Breast epithelium (tissue), 4 donors: ENCODE measurements around the gene ITGB5. TPM values are rescaled to one million over a fixed set of nuclear protein-coding genes. Genes with fewer than 3 reads are reported as not detected.

Experiments
- DNase-seq, 2 donors: peaks; one replicate each; pipeline ENCODE4 v3.0.0-alpha.2; 2019; ENCODE audit warnings: low spot score in 2 of 2
- H3K27ac ChIP-seq, 2 donors: fragments of 200-600 bp; sonication (generic) in 1 of 2; one replicate each; pipeline ENCODE4 v1.5.1; 2016 to 2019; ENCODE audit warnings: mild to moderate bottlenecking in 1 of 2
- H3K27me3 ChIP-seq, 2 donors: fragments of 200-600 bp; sonication (generic) in 1 of 2; one replicate each; pipeline versions ENCODE4 v1.5.1 to v1.6.0; 2017 to 2019; ENCODE audit warnings: control low read depth in 1 of 2, mild to moderate bottlenecking in 1 of 2
- H3K36me3 ChIP-seq: fragments of 200-600 bp; one replicate; pipeline ENCODE4 v1.5.1; 2019
- H3K4me1 ChIP-seq, 2 donors: fragments of 200-600 bp; sonication (generic); one replicate each; pipeline ENCODE4 v1.5.1; 2016 to 2019; ENCODE audit warnings: control low read depth in 1 of 2
- H3K4me3 ChIP-seq, 3 donors: fragments of 200-600 bp; sonication (generic); 1 replicate in 2 of 3; 2 replicates in 1 of 3; pipeline ENCODE4 v1.5.1; 2016 to 2019; ENCODE audit warnings: mild to moderate bottlenecking in 3 of 3, moderate library complexity in 2 of 3
- H3K9me3 ChIP-seq, 2 donors: fragments of 200-600 bp; sonication (generic) in 1 of 2; one replicate each; pipeline ENCODE4 v1.5.1; 2016 to 2019; ENCODE audit warnings: control low read depth in 1 of 2
- POLR2A ChIP-seq: fragments of 450-650 bp; IDR thresholded peaks from one replicate; pipeline ENCODE4 v1.6.1; 2016; ENCODE audit warnings: antibody characterized with exemption, mild to moderate bottlenecking, moderate library complexity
- POLR2AphosphoS5 ChIP-seq, 3 donors: sonication (generic); formaldehyde crosslinking; IDR thresholded peaks; one replicate each; pipeline ENCODE4 v1.6.1; 2017; ENCODE audit warnings: antibody characterized with exemption in 3 of 3
- intact Hi-C: fragments of 100-400 bp; cut with DNase I; formaldehyde crosslinking; loops from one replicate; pipeline ENCODE4 v1.15.1; 2023; ENCODE audit warnings: low total_unique reads
- total RNA-seq, 3 donors: library from RNA; depleted of rRNA; stranded (reverse); fragments of >200 nt; gene quantifications; one replicate each; pipeline ENCODE4 v1.1.0, GENCODE V29; 2016
- TF ChIP-seq, protein P1 (sequence below), 3 donors: fragments of 450-650 bp; IDR thresholded peaks; one replicate each; pipeline ENCODE4 v1.5.1; 2016 to 2017; ENCODE audit warnings: antibody characterized with exemption in 3 of 3, mild to moderate bottlenecking in 3 of 3, moderate library complexity in 3 of 3

ITGB5 gene
- total RNA-seq, 3 donors from 2014 or later: 80.1 to 286 (median 181) TPM

DNA sequence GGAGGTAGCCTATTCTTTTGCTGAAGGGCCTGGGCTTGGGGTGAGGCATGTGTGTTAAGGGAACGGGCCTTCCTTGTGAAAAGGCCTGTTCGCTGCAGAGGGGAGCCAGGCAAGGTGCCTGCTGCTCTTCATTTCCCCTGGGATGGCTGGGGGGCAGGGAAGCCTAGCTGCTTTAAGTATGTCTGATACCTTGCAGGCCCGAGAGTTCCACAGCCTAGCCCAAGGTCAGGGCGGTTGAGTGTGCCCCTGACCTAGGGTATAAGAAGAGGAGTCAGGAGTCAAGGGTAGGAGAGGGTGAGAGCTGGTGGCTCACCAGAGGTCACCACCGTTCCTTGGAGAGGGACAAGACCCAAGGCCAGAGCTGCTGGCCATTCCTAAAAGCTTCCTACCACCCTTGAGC lies 110.3 kb downstream of the ITGB5 start:
- H3K36me3 ChIP-seq: no peaks in the 10 kb centered on the region
- H3K4me3 ChIP-seq: no peak overlapping the region
- H3K9me3 ChIP-seq: no peaks in the 10 kb centered on the region
- H3K27me3 ChIP-seq: no peaks in the 10 kb centered on the region
- intact Hi-C loops: no loop called here
- H3K27ac ChIP-seq: peak overlapping the region in 1 of 2 donors; percentile 12
- no peak for TF ChIP-seq POLR2A
- H3K4me1 ChIP-seq: peaks cover 26 to 31% of the 10 kb centered on the region in 2 donors
- no peak for DNase-seq

DNA sequence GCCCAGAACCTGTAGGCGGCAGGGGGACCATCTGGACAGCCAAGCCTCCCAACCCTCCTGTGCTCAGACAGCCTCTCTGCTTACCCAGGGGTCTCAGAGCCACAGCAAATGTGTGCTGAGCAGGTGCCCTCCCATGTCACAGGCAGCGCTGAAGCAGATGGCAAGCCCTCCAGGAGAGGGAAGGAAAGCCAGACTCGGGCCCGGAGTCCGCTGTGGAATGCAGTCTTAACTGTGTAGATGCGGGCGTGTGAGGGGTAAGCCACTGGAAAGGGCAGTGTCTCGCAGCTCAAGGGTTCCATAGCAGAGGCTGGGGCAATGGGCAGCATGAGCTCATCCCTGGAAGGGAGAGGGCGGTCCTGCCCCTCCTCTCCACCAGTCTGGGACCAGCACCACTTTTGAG lies 111.3 kb downstream of the ITGB5 start:
- Histone ChIP-seq H3K4me3 (no peak overlapping the region), H3K36me3 (no peaks in the 10 kb centered on the region), H3K27me3 (no peaks in the 10 kb centered on the region), H3K27ac (no peak overlapping the region), H3K9me3 (no peaks in the 10 kb centered on the region), H3K4me1 (peaks cover 16 to 25% of the 10 kb centered on the region in 2 donors)
- intact Hi-C loops: no loop called here
- TF ChIP-seq POLR2AphosphoS5 (IDR thresholded peaks at IDR 0.05) (no peak), POLR2A (no peak)
- TF ChIP-seq, protein P1, sequence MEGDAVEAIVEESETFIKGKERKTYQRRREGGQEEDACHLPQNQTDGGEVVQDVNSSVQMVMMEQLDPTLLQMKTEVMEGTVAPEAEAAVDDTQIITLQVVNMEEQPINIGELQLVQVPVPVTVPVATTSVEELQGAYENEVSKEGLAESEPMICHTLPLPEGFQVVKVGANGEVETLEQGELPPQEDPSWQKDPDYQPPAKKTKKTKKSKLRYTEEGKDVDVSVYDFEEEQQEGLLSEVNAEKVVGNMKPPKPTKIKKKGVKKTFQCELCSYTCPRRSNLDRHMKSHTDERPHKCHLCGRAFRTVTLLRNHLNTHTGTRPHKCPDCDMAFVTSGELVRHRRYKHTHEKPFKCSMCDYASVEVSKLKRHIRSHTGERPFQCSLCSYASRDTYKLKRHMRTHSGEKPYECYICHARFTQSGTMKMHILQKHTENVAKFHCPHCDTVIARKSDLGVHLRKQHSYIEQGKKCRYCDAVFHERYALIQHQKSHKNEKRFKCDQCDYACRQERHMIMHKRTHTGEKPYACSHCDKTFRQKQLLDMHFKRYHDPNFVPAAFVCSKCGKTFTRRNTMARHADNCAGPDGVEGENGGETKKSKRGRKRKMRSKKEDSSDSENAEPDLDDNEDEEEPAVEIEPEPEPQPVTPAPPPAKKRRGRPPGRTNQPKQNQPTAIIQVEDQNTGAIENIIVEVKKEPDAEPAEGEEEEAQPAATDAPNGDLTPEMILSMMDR (IDR thresholded peaks at IDR 0.05): no peak
- DNase-seq: no peak

DNA sequence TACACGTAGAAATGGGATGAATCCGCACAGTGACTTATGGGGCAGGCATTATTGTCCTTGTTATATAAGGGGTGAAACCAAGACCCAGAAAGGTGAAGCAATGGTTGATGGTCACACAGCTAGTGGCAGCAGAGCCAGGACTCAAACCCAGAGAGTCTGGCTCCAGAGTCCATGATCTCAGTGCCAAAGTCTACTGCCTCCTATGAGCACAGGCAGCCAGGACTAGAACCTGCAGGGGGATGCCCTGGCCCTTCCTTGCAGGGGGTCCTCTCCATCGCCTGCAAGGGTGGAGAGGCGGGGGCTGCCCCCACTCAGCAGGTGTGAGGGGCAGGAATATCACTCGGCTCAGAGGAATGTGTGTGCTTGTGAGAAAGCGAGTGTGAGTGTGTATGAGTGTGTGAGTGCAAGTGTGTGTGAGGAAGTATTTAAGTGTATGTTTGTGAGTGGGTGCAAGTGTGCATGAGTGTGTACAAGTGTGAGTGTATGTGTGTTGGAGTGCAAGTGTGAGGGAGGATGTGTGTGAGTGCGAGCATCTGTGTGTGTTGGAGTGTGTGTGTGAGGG lies 112.2 kb downstream of the ITGB5 start:
- Histone ChIP-seq H3K27ac (peak overlapping the region; percentile 41 to 48), H3K4me3 (no peak overlapping the region), H3K36me3 (no peaks in the 10 kb centered on the region), H3K9me3 (no peaks in the 10 kb centered on the region), H3K27me3 (no peaks in the 10 kb centered on the region), H3K4me1 (peaks cover 14 to 18% of the 10 kb centered on the region in 2 donors)
- intact Hi-C loops: no loop called here
- TF ChIP-seq, protein P1 (IDR thresholded peaks at IDR 0.05): no peak
- TF ChIP-seq POLR2A: no peak
- no peak for TF ChIP-seq POLR2AphosphoS5 (IDR thresholded peaks at IDR 0.05)
- no peak for DNase-seq

DNA sequence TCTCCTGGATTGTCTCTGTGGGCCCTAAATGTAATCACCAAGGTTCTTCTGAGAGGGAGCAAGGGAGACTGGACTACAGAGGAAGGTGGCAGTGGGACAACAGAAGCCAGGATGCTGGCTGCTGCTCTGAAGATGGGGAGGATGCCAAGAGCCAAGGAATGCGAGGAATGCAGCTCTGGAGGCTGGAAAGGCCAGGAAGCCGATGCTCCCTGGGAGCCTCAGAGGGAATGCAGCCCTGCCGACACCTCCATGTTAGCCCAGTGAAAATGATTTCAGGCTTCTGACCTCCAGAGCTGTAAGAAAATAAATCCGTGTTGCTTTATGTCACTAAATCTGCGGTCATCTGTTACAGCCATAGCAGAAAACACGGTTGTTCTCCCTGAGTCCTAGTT lies 112.8 kb downstream of the ITGB5 start:
- Histone ChIP-seq H3K4me1 (peaks cover 10 to 12% of the 10 kb centered on the region in 2 donors), H3K4me3 (no peak overlapping the region), H3K27ac (peak overlapping the region; percentile 41 to 48), H3K27me3 (no peaks in the 10 kb centered on the region), H3K36me3 (no peaks in the 10 kb centered on the region), H3K9me3 (no peaks in the 10 kb centered on the region)
- TF ChIP-seq POLR2AphosphoS5 (IDR thresholded peaks at IDR 0.05): peak in 2 of 3 donors; percentile 50 to 59
- TF ChIP-seq POLR2A: no peak
- DNase-seq: peak in 1 of 2 donors; percentile 72
- intact Hi-C loops: no loop called here

DNA sequence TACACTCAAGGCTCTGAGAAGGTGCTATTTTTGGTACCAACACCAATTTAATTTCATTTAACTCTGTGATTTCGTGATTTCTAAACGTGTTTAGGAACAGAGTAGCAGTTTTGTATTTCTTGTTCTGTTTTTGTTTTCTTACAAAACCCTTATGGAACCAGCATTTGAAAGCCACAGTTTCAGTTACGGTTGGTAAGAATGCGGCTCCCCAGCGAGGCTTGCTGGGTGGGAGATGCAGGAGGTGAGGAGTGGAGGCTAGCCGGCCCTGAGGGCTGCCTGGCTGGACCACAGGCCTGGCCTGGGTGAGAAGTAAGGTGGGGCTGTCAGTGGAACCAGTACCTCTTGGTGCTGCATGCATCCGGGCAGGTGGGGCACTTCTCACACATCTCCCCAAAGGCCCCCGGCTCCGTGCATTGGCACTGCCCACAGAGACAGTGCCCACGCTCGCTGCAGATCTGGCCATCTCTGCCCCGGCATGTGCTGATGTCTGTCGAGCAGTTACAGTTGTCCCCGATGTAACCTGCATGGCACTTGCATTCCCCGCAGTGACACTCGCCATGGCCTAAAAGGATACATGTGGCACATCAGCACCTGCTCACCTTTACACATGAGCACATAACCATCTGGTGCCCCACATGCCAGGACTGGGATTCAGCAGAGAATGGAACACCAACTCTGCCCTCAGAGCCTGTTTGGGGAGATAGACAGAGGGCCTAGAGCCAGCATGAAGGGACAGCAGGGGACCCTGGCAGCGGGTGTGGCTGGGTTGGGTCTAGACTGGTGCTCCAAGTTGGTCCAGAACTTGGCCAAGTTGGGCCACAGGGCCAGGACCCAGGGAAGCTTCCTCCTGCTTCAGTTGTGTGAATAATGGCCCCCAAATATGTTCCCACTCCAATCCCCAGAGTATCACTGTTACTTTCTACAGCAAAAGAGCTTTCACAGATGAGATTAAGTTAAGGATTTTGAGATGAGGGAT lies 113.5 kb downstream of the ITGB5 start:
- no peaks in the 10 kb centered on the region for H3K9me3 ChIP-seq
- TF ChIP-seq POLR2A (no peak), POLR2AphosphoS5 (IDR thresholded peaks at IDR 0.05) (no peak)
- TF ChIP-seq, protein P1 (IDR thresholded peaks at IDR 0.05): no peak
- peaks cover 7 to 9% of the 10 kb centered on the region in 2 donors for H3K4me1 ChIP-seq
- no peak for DNase-seq
- no peaks in the 10 kb centered on the region for H3K36me3 ChIP-seq
- no peak overlapping the region for H3K4me3 ChIP-seq
- H3K27ac ChIP-seq: peak overlapping the region; percentile 48 to 50
- no peaks in the 10 kb centered on the region for H3K27me3 ChIP-seq
- intact Hi-C loops: no loop called here
